GM20431 (cell line): ENCODE data around the gene SUSD3.

ENCODE experiments used
- in situ Hi-C: fragments of 300-500 bp; cut with MseI, MboI; formaldehyde crosslinking; loops from one replicate; pipeline ENCODE4 v1.15.0; 2020; ENCODE audit warnings: low sequenced_read_pairs; ENCODE audit not compliant: unreplicated experiment

The SUSD3 gene

GRCh38 chr9:93050231-93050630, 8.3 kb upstream of the SUSD3 start:
- in situ Hi-C loops = no loop called here

- in situ Hi-C loops = no loop called here
These were observed 6.8 kb upstream of the SUSD3 start for GRCh38 chr9:93051680-93052089.

GRCh38 chr9:93052791-93053540, 5.5 kb upstream of the SUSD3 start:
- in situ Hi-C loops = no loop called here

- in situ Hi-C loops = no loop called here
These were observed 4.6 kb upstream of the SUSD3 start for GRCh38 chr9:93053781-93054331.

- in situ Hi-C loops = no loop called here
These were observed 3.5 kb upstream of the SUSD3 start for GRCh38 chr9:93054758-93055704.

GRCh38 chr9:93057042-93057702, 1.3 kb upstream of the SUSD3 start:
- in situ Hi-C loops = no loop called here

GRCh38 chr9:93057703-93058354, 672 bp upstream of the SUSD3 start:
- in situ Hi-C loops = no loop called here

- in situ Hi-C loops = no loop called here
These were observed 662 bp downstream of the SUSD3 start for GRCh38 chr9:93059011-93059714.

- in situ Hi-C loops = no loop called here
These were observed 1.4 kb downstream of the SUSD3 start for GRCh38 chr9:93059715-93060578.

GRCh38 chr9:93060746-93061259, 2.3 kb downstream of the SUSD3 start:
- in situ Hi-C loops = no loop called here

GRCh38 chr9:93061260-93061751, 2.8 kb downstream of the SUSD3 start:
- in situ Hi-C loops = no loop called here

- in situ Hi-C loops = no loop called here
These were observed 3.6 kb downstream of the SUSD3 start for GRCh38 chr9:93061791-93062763.

GRCh38 chr9:93064392-93065134, 6.1 kb downstream of the SUSD3 start:
- in situ Hi-C loops = no loop called here

GRCh38 chr9:93065135-93065720, 6.7 kb downstream of the SUSD3 start:
- in situ Hi-C loops = no loop called here

GRCh38 chr9:93066978-93067603, 8.6 kb downstream of the SUSD3 start:
- in situ Hi-C loops = no loop called here
